HFFc6 (cell line): ENCODE results near the gene MFSD2B. TPM values are rescaled to one million over a fixed set of nuclear protein-coding genes. Genes with fewer than 3 reads are reported as not detected.
A peak's percentile ranks its signal among the peaks of the same experiment; 100 is the strongest.

ENCODE experiments used
- DNase-seq: peaks from one replicate; pipeline ENCODE4 v3.0.0-alpha.2; 2018
- H3K27ac Mint-ChIP-seq: 2 replicates; pipeline ENCODE4 v1.8.0; 2020; ENCODE audit warnings: mild to moderate bottlenecking, mixed read lengths
- H3K27me3 Mint-ChIP-seq: 2 replicates; pipeline ENCODE4 v1.8.0; 2021; ENCODE audit warnings: mild to moderate bottlenecking, moderate library complexity, mixed read lengths; ENCODE audit not compliant: insufficient read depth
- H3K36me3 Mint-ChIP-seq: 2 replicates; pipeline ENCODE4 v1.8.0; 2021; ENCODE audit warnings: low read depth, mixed read lengths
- H3K4me1 Mint-ChIP-seq: 2 replicates; pipeline ENCODE4 v1.8.0; 2020; ENCODE audit warnings: low read depth, mixed read lengths
- H3K4me3 Mint-ChIP-seq: 2 replicates; pipeline ENCODE4 v1.8.0; 2020; ENCODE audit warnings: mild to moderate bottlenecking, moderate library complexity, mixed read lengths
- H3K9me3 Mint-ChIP-seq: 2 replicates; pipeline ENCODE4 v1.8.0; 2020; ENCODE audit warnings: mild to moderate bottlenecking, mixed read lengths
- total RNA-seq, 6 experiments: library from RNA; stranded (reverse); fragmentation: NEBNext Ultra II Directional; extraction: Animal tissue kit (Norgen Biotek cat#: 25700); gene quantifications; 2 replicates in 1 of 6; 3 replicates in 5 of 6; pipeline ENCODE4 v1.2.3, GENCODE V29; 2021
- TF ChIP-seq, protein P1 (sequence below): fragments of 200-600 bp; sonication (generic); IDR thresholded peaks from 2 replicates; pipeline ENCODE4 v1.5.0; 2021; ENCODE audit warnings: antibody characterized with exemption, mild to moderate bottlenecking

Gene MFSD2B
- total RNA-seq, 6 experiments from 2014 or later = 0.18 to 0.35 (median 0.24) TPM

DNA sequence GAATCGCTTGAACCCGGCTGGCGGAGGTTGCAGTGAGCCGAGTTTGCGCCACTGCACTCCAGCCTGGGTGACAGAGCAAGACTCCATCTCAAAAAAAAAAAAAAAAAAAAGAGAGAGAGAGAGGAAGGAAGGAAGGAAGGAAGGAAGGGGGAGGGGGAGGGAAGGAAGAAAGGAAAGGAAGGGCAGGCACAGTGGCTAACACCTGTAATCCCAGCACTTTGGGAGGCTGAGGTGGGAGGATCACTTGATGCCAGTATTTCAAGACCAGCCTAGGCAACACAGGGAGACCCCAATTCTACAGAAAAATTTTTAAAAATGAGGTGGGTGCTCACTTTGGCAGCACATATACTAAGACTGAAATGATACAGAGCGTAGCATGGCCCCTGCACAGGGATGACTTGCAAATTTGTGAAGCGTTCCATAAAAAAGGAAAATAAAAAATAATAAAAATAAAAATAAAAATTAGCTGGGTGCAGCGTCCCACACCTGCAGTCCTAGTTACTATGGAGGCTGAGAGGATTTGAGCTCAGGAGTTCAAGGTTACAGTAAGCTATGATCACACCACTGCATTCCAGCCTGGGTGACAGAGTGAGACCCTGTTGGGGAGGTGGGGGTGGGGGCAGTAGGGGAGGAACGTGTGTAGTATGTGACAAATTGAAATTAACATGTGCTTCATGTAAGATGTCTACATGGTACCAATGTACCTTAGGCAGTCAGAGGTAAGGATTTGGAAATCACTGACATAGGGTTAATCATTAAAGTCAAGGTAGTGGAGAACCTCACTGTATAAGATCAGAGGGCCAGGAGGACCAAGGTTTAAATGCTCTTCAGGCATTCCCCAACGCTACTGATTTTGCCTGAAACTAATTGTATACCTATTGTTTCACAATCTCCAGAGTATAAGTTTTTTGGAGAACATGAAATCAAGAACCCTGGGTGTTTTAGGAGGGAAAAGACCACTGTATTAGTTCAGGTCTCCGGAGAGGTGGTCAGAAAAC, 35.9 kb downstream of the MFSD2B start:
- H3K4me1 Mint-ChIP-seq = peaks cover 31% of the 10 kb centered on the region
- no peak for DNase-seq
- H3K4me3 Mint-ChIP-seq = peak overlapping the region; percentile 96
- H3K9me3 Mint-ChIP-seq = no peaks in the 10 kb centered on the region
- peaks cover 6% of the 10 kb centered on the region; the same call in 1 of the 2 replicates for H3K36me3 Mint-ChIP-seq
- TF ChIP-seq, protein P1, sequence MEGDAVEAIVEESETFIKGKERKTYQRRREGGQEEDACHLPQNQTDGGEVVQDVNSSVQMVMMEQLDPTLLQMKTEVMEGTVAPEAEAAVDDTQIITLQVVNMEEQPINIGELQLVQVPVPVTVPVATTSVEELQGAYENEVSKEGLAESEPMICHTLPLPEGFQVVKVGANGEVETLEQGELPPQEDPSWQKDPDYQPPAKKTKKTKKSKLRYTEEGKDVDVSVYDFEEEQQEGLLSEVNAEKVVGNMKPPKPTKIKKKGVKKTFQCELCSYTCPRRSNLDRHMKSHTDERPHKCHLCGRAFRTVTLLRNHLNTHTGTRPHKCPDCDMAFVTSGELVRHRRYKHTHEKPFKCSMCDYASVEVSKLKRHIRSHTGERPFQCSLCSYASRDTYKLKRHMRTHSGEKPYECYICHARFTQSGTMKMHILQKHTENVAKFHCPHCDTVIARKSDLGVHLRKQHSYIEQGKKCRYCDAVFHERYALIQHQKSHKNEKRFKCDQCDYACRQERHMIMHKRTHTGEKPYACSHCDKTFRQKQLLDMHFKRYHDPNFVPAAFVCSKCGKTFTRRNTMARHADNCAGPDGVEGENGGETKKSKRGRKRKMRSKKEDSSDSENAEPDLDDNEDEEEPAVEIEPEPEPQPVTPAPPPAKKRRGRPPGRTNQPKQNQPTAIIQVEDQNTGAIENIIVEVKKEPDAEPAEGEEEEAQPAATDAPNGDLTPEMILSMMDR = no peak
- no peak overlapping the region for H3K27ac Mint-ChIP-seq
- no peaks in the 10 kb centered on the region; the same call in 1 of the 2 replicates for H3K27me3 Mint-ChIP-seq

DNA sequence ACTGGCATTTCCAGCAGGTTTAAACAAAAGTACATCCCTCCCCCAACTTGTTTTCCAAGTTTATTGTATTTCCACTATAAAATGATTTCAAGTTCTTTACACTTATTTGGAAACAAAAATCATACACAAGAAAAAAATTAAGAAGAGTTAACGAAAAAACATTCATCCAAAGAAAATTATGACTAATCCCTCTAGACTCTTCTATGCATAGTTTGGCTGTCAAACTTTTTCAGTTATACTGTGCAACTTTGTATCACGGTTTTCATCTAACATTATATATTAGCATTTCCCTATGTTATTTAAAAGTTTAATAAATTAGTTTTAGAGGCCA, 36.7 kb downstream of the MFSD2B start:
- Mint-ChIP-seq H3K27ac (no peak overlapping the region), H3K36me3 (peaks cover 6% of the 10 kb centered on the region; the same call in 1 of the 2 replicates), H3K27me3 (no peaks in the 10 kb centered on the region; the same call in 1 of the 2 replicates), H3K9me3 (no peaks in the 10 kb centered on the region), H3K4me3 (peak overlapping the region; percentile 96), H3K4me1 (peaks cover 31% of the 10 kb centered on the region)
- TF ChIP-seq, protein P1 = no peak
- DNase-seq = no peak

DNA sequence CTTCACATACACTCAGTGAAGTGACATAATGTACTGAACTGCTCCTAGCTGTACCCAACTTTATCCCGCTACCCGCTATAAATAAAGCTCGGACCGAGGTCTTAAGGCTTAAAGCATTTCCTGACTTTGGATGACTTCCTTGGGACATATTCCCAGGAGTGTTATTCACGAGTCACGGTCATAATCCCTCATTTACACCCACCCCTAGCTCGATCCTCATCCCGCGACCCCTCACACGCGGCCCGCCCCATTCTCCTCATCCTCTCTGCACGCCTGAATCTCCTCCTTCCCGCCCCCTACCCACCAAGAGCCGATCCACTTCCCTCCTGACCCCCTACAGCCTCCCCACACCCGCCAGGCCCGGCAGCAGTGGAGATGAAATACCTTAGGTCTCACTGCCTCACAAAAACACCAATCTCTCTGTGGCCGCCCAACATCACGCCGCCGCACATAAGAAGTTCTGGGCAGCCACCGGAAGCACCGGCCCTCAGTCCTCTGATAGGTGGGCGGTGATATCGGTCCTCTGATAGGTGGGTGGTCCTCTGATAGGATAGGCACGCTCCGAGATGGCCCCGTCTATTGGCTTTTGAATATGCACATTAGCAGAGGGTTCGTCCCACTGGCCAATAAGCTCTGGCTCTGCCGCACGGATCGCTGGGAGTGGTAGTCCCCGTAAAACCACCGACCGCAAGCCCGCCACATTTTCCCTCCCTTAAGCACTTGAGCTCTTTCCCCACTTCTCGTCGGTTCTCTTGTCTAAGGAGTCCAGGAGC, 37.2 kb downstream of the MFSD2B start, which contains the start of gene WDCP:
Gene WDCP (minus strand): TSS at position 462 of the 773 bp plus-strand sequence. CDS start 7,897 bp downstream, outside the sequence.
- TF ChIP-seq, protein P1 = no peak
- peaks cover 31% of the 10 kb centered on the region for H3K4me1 Mint-ChIP-seq
- no peaks in the 10 kb centered on the region for H3K9me3 Mint-ChIP-seq
- peaks cover 6% of the 10 kb centered on the region; the same call in 1 of the 2 replicates for H3K36me3 Mint-ChIP-seq
- peak within 1 kb of the TSS; percentile 96 for H3K4me3 Mint-ChIP-seq
- no peaks in the 10 kb centered on the region; the same call in 1 of the 2 replicates for H3K27me3 Mint-ChIP-seq
- peak; percentile 99 for DNase-seq
- peak within 1 kb of the TSS; percentile 80 for H3K27ac Mint-ChIP-seq

DNA sequence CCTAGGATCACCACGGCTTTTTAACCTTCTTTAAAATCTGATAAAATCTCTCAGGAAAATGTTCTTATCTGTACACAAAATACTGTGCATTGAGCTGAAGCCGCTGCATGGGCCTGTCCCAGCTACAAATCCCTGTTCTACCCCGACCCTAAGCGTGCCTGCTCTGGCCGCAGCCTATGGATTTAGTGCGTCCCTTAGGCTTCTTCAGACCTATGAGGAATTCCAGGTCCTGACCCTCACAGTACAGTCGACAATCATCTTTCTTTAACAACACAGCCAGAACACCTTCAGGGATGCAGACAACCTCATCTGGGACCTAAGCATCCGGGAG, 37.8 kb downstream of the MFSD2B start:
- Mint-ChIP-seq H3K27ac (peak overlapping the region; percentile 51; the same call in 1 of the 2 replicates), H3K36me3 (peaks cover 6% of the 10 kb centered on the region; the same call in 1 of the 2 replicates), H3K27me3 (no peaks in the 10 kb centered on the region; the same call in 1 of the 2 replicates), H3K9me3 (no peaks in the 10 kb centered on the region), H3K4me3 (peak overlapping the region; percentile 96), H3K4me1 (peaks cover 31% of the 10 kb centered on the region)
- DNase-seq = no peak
- TF ChIP-seq, protein P1 = no peak

DNA sequence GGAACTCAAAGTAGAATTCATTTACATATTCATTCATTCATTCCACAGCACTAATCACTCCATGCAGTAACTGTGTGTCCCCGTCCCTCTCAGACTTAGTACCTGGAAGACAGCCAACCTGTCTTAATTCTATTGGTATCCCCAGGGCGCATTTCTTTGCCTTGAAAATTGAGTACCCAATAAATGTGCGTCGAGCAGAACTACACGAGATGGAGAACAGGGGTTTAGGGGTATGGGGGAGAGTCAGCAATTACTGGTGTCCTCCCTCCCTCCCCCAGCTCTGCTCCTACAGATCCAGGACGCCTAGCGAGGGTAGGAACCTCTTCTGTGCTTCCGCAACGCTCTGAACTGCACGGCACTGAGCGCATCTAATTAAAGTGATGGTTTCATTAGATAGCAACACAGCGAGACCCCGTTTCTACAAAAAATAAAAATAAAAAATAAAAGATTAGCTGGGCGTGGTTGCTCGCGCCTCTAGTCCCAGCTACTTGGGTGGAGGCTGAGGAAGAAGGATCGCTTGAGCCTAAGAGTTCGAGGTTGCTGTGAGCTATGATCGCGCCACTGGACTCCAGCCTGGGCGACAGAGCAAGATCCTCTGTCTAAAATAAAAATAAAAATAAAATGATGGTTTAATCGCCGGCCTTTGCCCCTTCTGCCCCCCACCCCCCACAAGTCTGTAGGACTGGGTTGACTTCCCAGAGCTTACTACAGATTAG, 39.0 kb downstream of the MFSD2B start:
- Mint-ChIP-seq H3K36me3 (no peaks in the 10 kb centered on the region), H3K9me3 (no peaks in the 10 kb centered on the region), H3K4me3 (no peak overlapping the region), H3K27me3 (no peaks in the 10 kb centered on the region; the same call in 1 of the 2 replicates), H3K27ac (no peak overlapping the region; the same call in 1 of the 2 replicates), H3K4me1 (peaks cover 26% of the 10 kb centered on the region)
- no peak for DNase-seq
- TF ChIP-seq, protein P1 = no peak
